Left lung (tissue), 10 donors: ENCODE results near the gene KRTAP4-4. TPM values are rescaled to one million over a fixed set of nuclear protein-coding genes. Genes with fewer than 3 reads are reported as not detected.
"Not testable (repeated sequence)": the region's sequence is repeated elsewhere in the genome, so short reads cannot be mapped to it uniquely, and the experiment has no call there.

Source experiments
- ATAC-seq: fragments of 200-7000 bp; cut with Tn5 transposase; one replicate; pipeline ENCODE4 v1.9.1; 2020; ENCODE audit warnings: moderate library complexity
- DNase-seq, 4 donors: peaks; one replicate each; pipeline ENCODE4 v3.0.0-alpha.2; 2013 to 2020
- H3K27ac ChIP-seq, 2 donors: fragments of 200-600 bp; sonication (generic) in 1 of 2; one replicate each; pipeline versions ENCODE4 v1.5.0 to v1.8.0; 2020 to 2021
- H3K27me3 ChIP-seq, 2 donors: fragments of 200-600 bp; sonication (generic) in 1 of 2; one replicate each; pipeline versions ENCODE4 v1.5.0 to v1.8.0; 2020 to 2021
- H3K36me3 ChIP-seq, 2 donors: fragments of 200-600 bp; sonication (generic) in 1 of 2; one replicate each; pipeline versions ENCODE4 v1.5.0 to v1.8.0; 2020 to 2021
- H3K4me1 ChIP-seq, 2 donors: fragments of 200-600 bp; one replicate each; pipeline ENCODE4 v1.8.0; 2021
- H3K4me3 ChIP-seq, 2 donors: fragments of 200-600 bp; sonication (generic) in 1 of 2; one replicate each; pipeline versions ENCODE4 v1.5.0 to v1.8.0; 2020 to 2021; ENCODE audit warnings: mild to moderate bottlenecking in 1 of 2
- H3K9me3 ChIP-seq, 2 donors: fragments of 200-600 bp; sonication (generic) in 1 of 2; one replicate each; pipeline versions ENCODE4 v1.5.0 to v1.8.0; 2020 to 2021
- intact Hi-C, 2 donors: fragments of 100-400 bp; cut with DNase I; formaldehyde crosslinking; loops; one replicate each; pipeline versions ENCODE4 v1.11.2 to v1.14.2; 2022
- polyA plus RNA-seq, 6 donors: library from polyadenylated mRNA; unstranded; fragments of 120-200 nt; gene quantifications; one replicate each; pipeline ENCODE4 v1.2.1, GENCODE V29; 2013; ENCODE audit not compliant: insufficient read length in 6 of 6
- total RNA-seq, 2 donors: library from RNA; stranded (reverse); fragmentation: NEBNext Ultra II Directional; extraction: Animal tissue kit (Norgen Biotek cat#: 25700); gene quantifications; one replicate each; pipeline ENCODE4 v1.2.1, GENCODE V29; 2021
- TF ChIP-seq, protein P1 (sequence below), 2 donors: fragments of 200-600 bp; sonication (generic) in 1 of 2; IDR thresholded peaks; one replicate each; pipeline versions ENCODE4 v1.5.0 to v1.8.0; 2021; ENCODE audit warnings: antibody characterized with exemption in 2 of 2
- donor health status: DM: no; HTN: yes; CAD: no.
- donor health status: DM: no; HTN: no; CAD: no.

Gene KRTAP4-4
- total and polyA plus RNA-seq, 8 donors, result not detected

DNA sequence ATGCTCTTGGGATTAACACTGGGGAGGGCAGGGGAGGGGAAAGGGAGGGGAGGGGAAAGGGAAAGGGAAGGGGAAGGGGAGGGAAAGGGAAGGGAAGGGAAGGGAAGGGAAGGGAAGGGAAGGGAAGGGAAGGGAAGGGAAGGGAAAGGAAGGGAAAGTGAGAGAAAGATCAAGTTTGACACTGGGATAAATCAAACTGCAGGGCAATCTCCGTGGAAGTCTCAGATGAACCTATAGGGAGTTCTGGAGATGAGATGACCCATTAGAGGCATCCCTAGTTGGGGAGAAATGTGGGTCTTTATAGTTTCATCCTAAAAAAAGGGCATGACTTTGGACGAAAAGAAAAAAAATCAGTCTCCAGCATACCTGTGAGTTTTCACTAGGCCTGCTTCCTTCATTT is 38.8 kb downstream of the KRTAP4-4 start:
- Histone ChIP-seq H3K4me3 (no peak overlapping the region), H3K9me3 (no peaks in the 10 kb centered on the region), H3K4me1 (no peaks in the 10 kb centered on the region), H3K36me3 (no peaks in the 10 kb centered on the region), H3K27me3 (peaks cover 0 to 8% of the 10 kb centered on the region in 2 donors), H3K27ac (no peak overlapping the region)
- intact Hi-C loops, result no loop called here
- TF ChIP-seq, protein P1, sequence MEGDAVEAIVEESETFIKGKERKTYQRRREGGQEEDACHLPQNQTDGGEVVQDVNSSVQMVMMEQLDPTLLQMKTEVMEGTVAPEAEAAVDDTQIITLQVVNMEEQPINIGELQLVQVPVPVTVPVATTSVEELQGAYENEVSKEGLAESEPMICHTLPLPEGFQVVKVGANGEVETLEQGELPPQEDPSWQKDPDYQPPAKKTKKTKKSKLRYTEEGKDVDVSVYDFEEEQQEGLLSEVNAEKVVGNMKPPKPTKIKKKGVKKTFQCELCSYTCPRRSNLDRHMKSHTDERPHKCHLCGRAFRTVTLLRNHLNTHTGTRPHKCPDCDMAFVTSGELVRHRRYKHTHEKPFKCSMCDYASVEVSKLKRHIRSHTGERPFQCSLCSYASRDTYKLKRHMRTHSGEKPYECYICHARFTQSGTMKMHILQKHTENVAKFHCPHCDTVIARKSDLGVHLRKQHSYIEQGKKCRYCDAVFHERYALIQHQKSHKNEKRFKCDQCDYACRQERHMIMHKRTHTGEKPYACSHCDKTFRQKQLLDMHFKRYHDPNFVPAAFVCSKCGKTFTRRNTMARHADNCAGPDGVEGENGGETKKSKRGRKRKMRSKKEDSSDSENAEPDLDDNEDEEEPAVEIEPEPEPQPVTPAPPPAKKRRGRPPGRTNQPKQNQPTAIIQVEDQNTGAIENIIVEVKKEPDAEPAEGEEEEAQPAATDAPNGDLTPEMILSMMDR (IDR thresholded peaks at IDR 0.05), result no peak
- ATAC-seq (no peak), DNase-seq (no peak)

DNA sequence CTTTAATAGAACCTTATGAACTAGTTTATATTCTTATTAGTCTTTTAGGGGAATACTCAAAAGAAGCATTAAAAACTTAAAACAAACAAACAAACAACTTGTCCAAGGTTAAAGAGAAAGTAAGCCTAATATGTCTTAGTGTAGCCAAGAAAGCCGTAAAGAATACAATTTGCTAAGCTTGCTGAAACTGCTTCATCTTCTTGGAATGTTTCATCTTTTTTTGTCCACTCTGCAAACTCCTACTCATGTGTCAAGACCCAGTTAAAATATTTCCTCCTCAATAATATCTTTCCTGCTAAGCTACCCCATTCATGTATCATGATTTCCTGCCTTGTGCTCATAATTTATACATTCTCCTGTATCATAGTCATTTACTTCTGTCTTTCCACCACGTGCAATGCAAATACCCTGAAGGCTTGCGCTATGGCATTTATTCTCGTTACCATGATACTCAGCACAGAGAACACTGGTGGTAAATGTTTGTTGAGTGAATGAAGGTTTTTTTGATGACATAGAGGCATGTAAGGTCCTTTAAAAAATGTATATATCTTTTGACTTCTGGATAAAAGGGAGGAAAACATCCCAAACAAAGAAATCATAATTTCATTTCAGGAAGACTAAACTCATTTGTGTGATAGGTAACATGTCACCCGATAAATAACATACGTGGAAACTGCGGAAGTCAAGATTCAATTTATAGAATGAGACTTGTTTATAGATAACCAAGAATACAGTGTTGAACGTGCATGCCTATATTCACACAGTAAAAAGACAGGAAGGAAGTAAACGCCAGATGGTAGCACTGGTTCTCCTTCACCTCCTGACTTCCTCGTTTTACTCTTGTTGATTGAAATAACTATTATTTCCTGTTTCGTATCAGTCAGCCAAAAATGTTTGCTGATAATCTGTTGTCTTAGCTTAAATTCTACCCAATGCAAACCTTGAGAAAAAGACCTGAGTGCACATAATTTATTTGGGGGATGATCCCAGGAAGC is 40.6 kb downstream of the KRTAP4-4 start:
- H3K36me3 ChIP-seq, intact Hi-C loops, H3K27ac ChIP-seq, ATAC-seq, H3K4me1 ChIP-seq, DNase-seq, H3K9me3 ChIP-seq, H3K27me3 ChIP-seq, H3K4me3 ChIP-seq: not testable (repeated sequence)

DNA sequence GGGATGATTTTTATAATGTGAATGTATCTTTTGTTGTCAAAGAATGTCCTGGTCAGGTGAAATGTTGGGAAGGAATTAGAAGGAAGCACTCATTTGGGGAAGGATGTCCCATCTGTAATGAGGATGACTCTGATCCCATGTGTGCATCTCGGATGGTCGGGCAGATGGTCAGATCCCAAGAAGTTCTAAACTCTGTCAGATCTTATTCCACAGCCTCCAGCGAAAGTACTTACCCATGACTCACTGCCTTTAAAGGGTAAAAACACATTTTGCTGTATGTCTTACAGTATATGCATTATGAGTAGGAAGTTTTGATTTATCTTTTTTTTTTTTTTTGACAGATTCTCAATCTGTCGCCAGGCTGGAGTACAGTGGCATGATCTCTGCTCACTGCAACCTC is 41.8 kb downstream of the KRTAP4-4 start:
- DNase-seq (no peak), ATAC-seq (no peak)
- H3K27ac ChIP-seq, result no peak overlapping the region
- H3K9me3 ChIP-seq, result no peaks in the 10 kb centered on the region
- H3K4me3 ChIP-seq, result no peak overlapping the region
- TF ChIP-seq, protein P1 (IDR thresholded peaks at IDR 0.05), result no peak
- H3K27me3 ChIP-seq, result peaks cover 0 to 7% of the 10 kb centered on the region in 2 donors
- intact Hi-C loops, result no loop called here
- H3K36me3 ChIP-seq, result no peaks in the 10 kb centered on the region
- H3K4me1 ChIP-seq, result no peaks in the 10 kb centered on the region

DNA sequence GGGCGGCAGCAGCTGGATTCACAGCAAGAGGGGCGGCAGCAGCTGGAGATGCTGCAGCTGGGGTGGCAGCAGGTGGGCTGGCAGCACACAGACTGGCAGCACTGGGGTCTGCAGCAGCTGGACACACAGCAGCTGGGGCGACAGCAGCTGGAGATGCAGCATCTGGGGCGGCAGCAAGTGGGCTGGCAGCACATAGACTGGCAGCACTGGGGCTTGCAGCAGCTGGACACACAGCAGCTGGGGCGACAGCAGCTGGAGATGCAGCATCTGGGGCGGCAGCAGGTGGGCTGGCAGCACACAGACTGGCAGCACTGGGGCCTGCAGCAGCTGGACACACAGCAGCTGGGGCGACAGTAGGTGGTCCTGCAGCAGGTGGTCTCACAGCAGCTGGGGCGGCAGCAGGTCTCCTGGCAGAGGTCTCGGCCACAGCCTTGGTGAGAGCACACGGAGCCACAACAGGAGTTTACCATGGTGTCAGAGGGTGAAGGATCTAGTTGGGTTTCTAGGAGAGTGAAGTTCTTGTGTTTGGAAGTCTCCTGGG is 42.6 kb downstream of the KRTAP4-4 start, which contains the start of gene KRTAP4-11:
Gene KRTAP4-11, minus strand, starts transcription at position 528 of the 541 bp plus-strand sequence. Its CDS starts 58 bp downstream, at position 470.
- intact Hi-C loops, H3K27me3 ChIP-seq, ATAC-seq: not testable (repeated sequence)

DNA sequence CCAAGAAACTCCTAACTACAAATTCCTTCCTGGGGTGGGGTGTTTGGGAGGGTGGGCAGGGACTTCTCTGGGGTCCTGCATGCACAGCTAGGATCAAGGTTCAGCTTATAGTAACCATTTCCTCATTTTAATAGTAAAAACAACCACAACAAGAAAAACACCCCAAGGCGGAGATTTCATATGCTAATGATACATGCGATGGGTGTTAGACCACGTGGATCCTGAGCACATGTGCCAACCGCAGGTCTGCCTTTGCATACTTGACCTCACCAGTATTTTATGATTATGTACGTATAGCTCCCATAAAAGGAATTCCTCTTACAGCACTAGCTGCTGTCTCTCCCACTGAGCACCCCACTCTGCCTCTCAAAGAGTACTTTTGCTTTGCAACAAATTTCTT is 44.3 kb downstream of the KRTAP4-4 start:
- ATAC-seq, result no peak
- no peaks in the 10 kb centered on the region for H3K36me3 ChIP-seq
- intact Hi-C loops, result no loop called here

More for the DNA sequence above, 42.6 kb downstream of the KRTAP4-4 start, which contains the start of gene KRTAP4-11:
- H3K9me3 ChIP-seq, DNase-seq, H3K36me3 ChIP-seq, H3K4me3 ChIP-seq, H3K4me1 ChIP-seq, H3K27ac ChIP-seq: not testable (repeated sequence)

More for the DNA sequence above, 44.3 kb downstream of the KRTAP4-4 start:
- TF ChIP-seq, protein P1 (IDR thresholded peaks at IDR 0.05), result no peak
- H3K9me3 ChIP-seq, result no peaks in the 10 kb centered on the region
- peaks cover 0 to 7% of the 10 kb centered on the region in 2 donors for H3K27me3 ChIP-seq
- no peak for DNase-seq
- H3K4me3 ChIP-seq, result no peak overlapping the region
- no peak overlapping the region for H3K27ac ChIP-seq
- H3K4me1 ChIP-seq, result no peaks in the 10 kb centered on the region
